Trophoblast cell (in vitro differentiated cells and primary cell): ENCODE measurements around the gene ABLIM3.

ENCODE experiments used
- DNase-seq, 2 donors: peaks; one replicate each; pipeline ENCODE4 v3.0.0-alpha.2; 2016
- H2AFZ ChIP-seq: 2 replicates; pipeline ENCODE4 v1.6.1; 2013; ENCODE audit warnings: low read length, moderate library complexity, mild to moderate bottlenecking; ENCODE audit not compliant: insufficient read depth, poor library complexity
- H2AK5ac ChIP-seq: 2 replicates; pipeline ENCODE4 v1.6.1; 2013; ENCODE audit warnings: mild to moderate bottlenecking, low read length
- H2BK120ac ChIP-seq: 2 replicates; pipeline ENCODE4 v1.6.1; 2013; ENCODE audit warnings: low read length, mild to moderate bottlenecking, moderate library complexity; ENCODE audit not compliant: insufficient read depth, poor library complexity
- H2BK12ac ChIP-seq: 2 replicates; pipeline ENCODE4 v1.6.1; 2013; ENCODE audit warnings: mild to moderate bottlenecking, low read length, moderate library complexity
- H2BK5ac ChIP-seq: 2 replicates; pipeline ENCODE4 v1.6.1; 2013; ENCODE audit warnings: low read length, low read depth, moderate library complexity, mild to moderate bottlenecking; ENCODE audit not compliant: poor library complexity
- H3K14ac ChIP-seq: 2 replicates; pipeline ENCODE4 v1.6.1; 2013; ENCODE audit warnings: mild to moderate bottlenecking, low read length
- H3K18ac ChIP-seq: 2 replicates; pipeline ENCODE4 v1.6.1; 2013; ENCODE audit warnings: mild to moderate bottlenecking, low read length
- H3K23ac ChIP-seq: 2 replicates; pipeline ENCODE4 v1.6.1; 2013; ENCODE audit warnings: low read length
- H3K27ac ChIP-seq: 2 replicates; pipeline ENCODE4 v1.5.1; 2013; ENCODE audit warnings: low read depth, mild to moderate bottlenecking, inconsistent platforms, low read length, moderate library complexity
- H3K27me3 ChIP-seq: 2 replicates; pipeline ENCODE4 v1.6.1; 2013; ENCODE audit warnings: inconsistent platforms, mild to moderate bottlenecking, low read length, moderate library complexity; ENCODE audit not compliant: insufficient read depth
- H3K36me3 ChIP-seq, 2 experiments: 1 replicate in 1 of 2; 2 replicates in 1 of 2; pipeline ENCODE4 v1.6.1; 2013; ENCODE audit warnings: low read length in 2 of 2, mild to moderate bottlenecking in 2 of 2, moderate library complexity in 1 of 2; ENCODE audit not compliant: insufficient read depth in 2 of 2, control insufficient read depth in 1 of 2
- H3K4ac ChIP-seq: 2 replicates; pipeline ENCODE4 v1.6.1; 2013; ENCODE audit warnings: low read depth, mild to moderate bottlenecking, low read length, moderate library complexity
- H3K4me1 ChIP-seq, 2 experiments: 1 replicate in 1 of 2; 2 replicates in 1 of 2; pipeline ENCODE4 v1.6.1; 2013; ENCODE audit warnings: low read length in 2 of 2, mild to moderate bottlenecking in 2 of 2, moderate library complexity in 1 of 2; ENCODE audit not compliant: insufficient read depth in 2 of 2, control insufficient read depth in 1 of 2
- H3K4me2 ChIP-seq: 2 replicates; pipeline ENCODE4 v1.6.1; 2013; ENCODE audit warnings: inconsistent platforms, mild to moderate bottlenecking, low read length, moderate library complexity
- H3K4me3 ChIP-seq: 2 replicates; pipeline ENCODE4 v1.5.1; 2013; ENCODE audit warnings: mild to moderate bottlenecking, low read depth, low read length, inconsistent platforms
- H3K79me1 ChIP-seq: one replicate; pipeline ENCODE4 v1.6.1; 2013; ENCODE audit warnings: low read length
- H3K79me2 ChIP-seq: 2 replicates; pipeline ENCODE4 v1.6.1; 2013; ENCODE audit warnings: low read length, mild to moderate bottlenecking; ENCODE audit not compliant: control insufficient read depth, insufficient read depth, poor library complexity
- H3K9ac ChIP-seq: 2 replicates; pipeline ENCODE4 v1.6.1; 2013; ENCODE audit warnings: mild to moderate bottlenecking, low read length
- H3K9me3 ChIP-seq: 2 replicates; pipeline ENCODE4 v1.6.1; 2013; ENCODE audit warnings: low read depth, mild to moderate bottlenecking, control low read depth, inconsistent platforms, low read length; ENCODE audit not compliant: insufficient read depth
- H4K12ac ChIP-seq: 2 replicates; pipeline ENCODE4 v1.6.1; 2013; ENCODE audit warnings: low read depth, mild to moderate bottlenecking, low read length, moderate library complexity
- H4K8ac ChIP-seq: 2 replicates; pipeline ENCODE4 v1.6.1; 2013; ENCODE audit warnings: low read depth, mild to moderate bottlenecking, low read length, moderate library complexity
- H4K91ac ChIP-seq: one replicate; pipeline ENCODE4 v1.6.1; 2013; ENCODE audit warnings: low read depth, mild to moderate bottlenecking, low read length, moderate library complexity
- WGBS: extraction: QIAGEN DNeasy Blood & Tissue Kit; methylation state at CpG from one replicate; pipeline ENCODE4 v1.1.7; 2013; ENCODE audit warnings: missing lambda C conversion rate; ENCODE audit not compliant: insufficient read length, insufficient coverage; ENCODE audit errors: extremely low coverage; 5-methylcytosine and 5-hydroxymethylcytosine counted together

Gene ABLIM3

DNA sequence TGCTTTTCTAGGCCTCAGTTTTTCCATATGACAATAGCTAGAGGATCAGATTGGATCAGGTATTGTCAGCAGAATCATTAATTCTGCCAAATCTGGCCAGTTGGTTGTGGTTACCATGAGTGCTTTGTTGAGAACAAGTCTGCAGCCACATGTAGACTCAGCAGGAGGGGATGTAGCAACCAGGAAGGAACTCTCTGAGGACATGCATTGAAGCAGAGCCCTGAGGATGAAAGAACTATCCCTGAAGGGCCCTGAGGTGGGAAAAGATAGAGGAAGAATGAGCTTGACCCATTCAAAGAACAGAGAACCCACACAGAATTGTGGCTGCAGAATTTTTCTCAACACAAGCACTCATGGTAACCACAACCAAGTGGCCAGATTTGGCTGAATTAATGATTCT, 70.3 kb downstream of the ABLIM3 start:
- Histone ChIP-seq H3K9me3 (no peaks in the 10 kb centered on the region), H3K79me1 (no peaks in the 10 kb centered on the region), H4K8ac (no peak overlapping the region), H3K27ac (no peak overlapping the region), H3K18ac (no peak overlapping the region), H3K4me3 (no peak overlapping the region), H3K4me2 (no peak overlapping the region), H2BK5ac (no peak overlapping the region), H3K27me3 (no peaks in the 10 kb centered on the region), H2AFZ (no peak overlapping the region), H3K14ac (no peak overlapping the region), H2AK5ac (no peak overlapping the region), H3K4ac (no peak overlapping the region), H2BK120ac (no peak overlapping the region), H3K79me2 (no peaks in the 10 kb centered on the region), H3K36me3 (no peaks in the 10 kb centered on the region), H4K91ac (no peak overlapping the region), H2BK12ac (no peak overlapping the region), H3K9ac (no peak overlapping the region), H3K23ac (no peak overlapping the region), H4K12ac (no peak overlapping the region), H3K4me1 (no peaks in the 10 kb centered on the region)
- DNase-seq = no peak

DNA sequence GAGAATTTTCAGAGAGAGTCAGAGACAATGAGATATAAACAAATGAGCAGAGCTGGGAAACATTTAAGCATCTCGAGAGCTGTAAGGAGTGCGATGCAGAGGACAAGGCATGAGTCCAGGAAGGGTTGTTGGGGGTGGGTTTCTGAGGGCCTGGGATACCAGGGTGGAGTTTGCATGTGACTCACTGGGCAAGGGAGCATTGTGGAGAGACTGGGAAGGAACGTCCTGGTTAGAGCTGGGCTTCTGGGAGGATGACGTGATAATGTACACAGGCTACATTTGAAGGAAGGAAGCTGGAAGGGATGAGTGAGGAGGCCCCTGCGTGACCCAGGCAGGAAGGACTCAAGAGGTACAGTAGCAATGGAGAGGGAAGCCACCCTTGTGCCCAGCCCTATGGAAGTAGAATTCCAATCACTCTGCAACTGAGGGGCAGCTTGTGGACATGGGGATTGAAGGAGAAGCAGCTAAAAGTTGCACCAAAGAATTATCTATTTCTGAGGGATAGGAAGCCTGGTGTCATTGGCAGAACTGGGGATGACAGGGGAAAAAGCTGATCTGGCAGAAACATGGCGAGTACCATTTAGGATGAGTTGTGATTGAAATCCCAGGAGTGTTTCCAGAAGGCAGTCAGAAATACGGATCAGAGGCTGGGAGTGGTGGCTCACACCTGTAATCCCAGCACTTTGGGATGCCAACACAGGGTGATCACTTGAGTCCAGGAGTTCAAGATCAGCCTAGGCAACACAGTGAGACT, 71.1 kb downstream of the ABLIM3 start:
- no peak overlapping the region for H3K4me2 ChIP-seq
- no peak for DNase-seq
- no CpG with 5 or more reads among the region's 7 CpGs for WGBS
- no peak overlapping the region for H2BK5ac ChIP-seq
- H4K12ac ChIP-seq = no peak overlapping the region
- H3K4me1 ChIP-seq = no peaks in the 10 kb centered on the region
- no peak overlapping the region for H2AK5ac ChIP-seq
- no peaks in the 10 kb centered on the region for H3K27me3 ChIP-seq
- H3K79me1 ChIP-seq = no peaks in the 10 kb centered on the region
- no peak overlapping the region for H3K14ac ChIP-seq
- H4K91ac ChIP-seq = no peak overlapping the region
- no peaks in the 10 kb centered on the region for H3K79me2 ChIP-seq
- no peak overlapping the region for H2BK120ac ChIP-seq
- no peak overlapping the region for H3K4me3 ChIP-seq
- H2AFZ ChIP-seq = no peak overlapping the region
- no peaks in the 10 kb centered on the region for H3K9me3 ChIP-seq
- no peak overlapping the region for H3K9ac ChIP-seq
- no peak overlapping the region for H3K27ac ChIP-seq
- no peak overlapping the region for H3K4ac ChIP-seq
- no peak overlapping the region for H3K18ac ChIP-seq
- H3K36me3 ChIP-seq = no peaks in the 10 kb centered on the region
- H2BK12ac ChIP-seq = no peak overlapping the region
- no peak overlapping the region for H3K23ac ChIP-seq
- H4K8ac ChIP-seq = no peak overlapping the region

DNA sequence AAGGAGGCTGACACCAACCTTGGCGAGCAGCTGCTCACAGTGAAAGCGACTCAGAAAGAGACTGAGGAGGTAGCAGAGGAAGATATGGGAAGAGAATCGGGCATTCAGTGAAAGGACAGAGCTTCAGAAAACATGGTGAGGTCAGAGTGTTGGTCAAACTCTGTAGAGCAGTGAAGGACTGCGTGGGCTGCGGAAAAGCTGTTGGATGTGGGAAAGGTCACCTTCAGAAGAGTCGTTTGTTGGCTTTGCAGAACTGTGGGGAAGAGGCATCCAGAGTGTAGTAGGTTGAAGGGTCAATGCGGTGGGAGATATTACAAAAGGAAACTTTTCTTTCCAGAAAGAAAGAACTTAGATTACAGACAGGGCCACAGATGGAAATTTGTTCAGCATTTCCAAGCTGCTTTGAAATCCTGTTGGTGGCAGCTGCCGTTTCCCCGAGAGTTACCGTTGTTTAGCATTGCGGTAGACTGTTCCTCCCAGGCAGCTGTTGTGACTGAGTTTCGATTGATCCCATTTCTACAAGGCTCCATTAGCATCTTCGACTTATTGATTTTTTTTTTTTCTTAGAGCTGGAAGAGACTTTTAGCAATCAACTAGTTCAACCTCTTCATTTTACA, 72.1 kb downstream of the ABLIM3 start:
- no peak overlapping the region for H3K14ac ChIP-seq
- no peak overlapping the region for H4K91ac ChIP-seq
- H3K27me3 ChIP-seq = no peaks in the 10 kb centered on the region
- no peak overlapping the region for H2BK12ac ChIP-seq
- DNase-seq = no peak
- H3K18ac ChIP-seq = no peak overlapping the region
- no peak overlapping the region for H2BK5ac ChIP-seq
- no peak overlapping the region for H3K23ac ChIP-seq
- H4K8ac ChIP-seq = no peak overlapping the region
- H4K12ac ChIP-seq = no peak overlapping the region
- H3K4ac ChIP-seq = no peak overlapping the region
- H3K36me3 ChIP-seq = no peaks in the 10 kb centered on the region
- no peaks in the 10 kb centered on the region for H3K79me1 ChIP-seq
- no peak overlapping the region for H3K4me3 ChIP-seq
- no peak overlapping the region for H2AFZ ChIP-seq
- H3K4me1 ChIP-seq = no peaks in the 10 kb centered on the region
- no peak overlapping the region for H3K9ac ChIP-seq
- H2BK120ac ChIP-seq = no peak overlapping the region
- H3K4me2 ChIP-seq = no peak overlapping the region
- no peak overlapping the region for H2AK5ac ChIP-seq
- H3K79me2 ChIP-seq = no peaks in the 10 kb centered on the region
- no peaks in the 10 kb centered on the region for H3K9me3 ChIP-seq
- WGBS = no CpG with 5 or more reads among the region's 13 CpGs
- H3K27ac ChIP-seq = no peak overlapping the region

DNA sequence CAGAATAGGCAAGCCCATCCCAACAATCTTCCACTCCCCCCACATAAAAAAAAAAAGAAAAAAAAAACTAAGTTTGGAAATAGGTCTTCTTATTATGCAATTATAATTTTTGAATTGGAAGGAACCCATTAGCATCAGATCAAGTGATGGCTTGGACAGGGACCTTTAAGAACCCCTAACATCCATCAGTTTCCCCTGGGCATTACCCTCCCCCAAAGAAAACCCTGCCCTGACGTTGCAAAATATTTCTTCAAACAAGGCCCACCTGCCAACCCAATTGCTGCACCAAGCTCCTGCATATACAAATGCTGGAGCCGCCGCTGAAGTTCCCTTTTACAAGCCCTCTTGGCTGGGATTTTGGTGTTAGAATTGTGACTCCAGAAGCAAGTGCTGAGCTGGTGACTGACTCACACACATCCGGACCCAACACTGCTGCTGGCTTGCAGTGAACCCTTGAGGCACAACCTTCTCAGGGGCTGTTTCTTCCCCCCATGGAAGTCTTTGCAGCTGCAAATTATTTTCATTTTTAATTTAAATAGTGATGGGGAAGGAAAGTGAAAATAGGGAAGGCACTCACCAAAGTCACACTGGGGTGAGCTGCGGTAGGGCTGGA, 74.3 kb downstream of the ABLIM3 start:
- no peak overlapping the region for H3K4ac ChIP-seq
- no peak overlapping the region for H3K23ac ChIP-seq
- H3K27ac ChIP-seq = no peak overlapping the region
- no peak overlapping the region for H2BK12ac ChIP-seq
- no peaks in the 10 kb centered on the region for H3K9me3 ChIP-seq
- H3K4me1 ChIP-seq = no peaks in the 10 kb centered on the region
- H2BK5ac ChIP-seq = no peak overlapping the region
- no peaks in the 10 kb centered on the region for H3K27me3 ChIP-seq
- no peak overlapping the region for H4K91ac ChIP-seq
- no peak overlapping the region for H2AK5ac ChIP-seq
- no peak overlapping the region for H4K8ac ChIP-seq
- DNase-seq = no peak
- H2AFZ ChIP-seq = no peak overlapping the region
- no peak overlapping the region for H3K4me3 ChIP-seq
- no peaks in the 10 kb centered on the region for H3K79me1 ChIP-seq
- H4K12ac ChIP-seq = no peak overlapping the region
- no CpG with 5 or more reads among the region's 5 CpGs for WGBS
- no peak overlapping the region for H3K18ac ChIP-seq
- no peak overlapping the region for H2BK120ac ChIP-seq
- no peak overlapping the region for H3K14ac ChIP-seq
- H3K79me2 ChIP-seq = no peaks in the 10 kb centered on the region
- no peaks in the 10 kb centered on the region for H3K36me3 ChIP-seq
- no peak overlapping the region for H3K9ac ChIP-seq
- no peak overlapping the region for H3K4me2 ChIP-seq
